A673 (cell line): Measurements from ENCODE around the gene C1orf210. TPM values are rescaled to one million over a fixed set of nuclear protein-coding genes. Genes with fewer than 3 reads are reported as not detected.

Experiments
- BruUV-seq: library from RNA; stranded (reverse); fragments of 400-500 nt; replicated peaks from 2 replicates; lab custom pipeline; 2021; lab: Mats Ljungman, UMichigan
- CTCF ChIA-PET: fragments of 300-600 bp; sonication (Branson Sonifier 250); formaldehyde crosslinking; loops from one replicate; lab custom pipeline; 2022; ENCODE audit warnings: antibody characterized with exemption; lab: Charles Lee
- POLR2A ChIA-PET: fragments of 300-600 bp; sonication (Branson Sonifier 250); formaldehyde crosslinking; loops from one replicate; lab custom pipeline; 2022; ENCODE audit warnings: antibody characterized with exemption; ENCODE audit not compliant: low non-redundant PET; lab: Charles Lee
- DNase-seq: peaks from one replicate; pipeline ENCODE4 v3.0.0-alpha.2; 2015; ENCODE audit warnings: low spot score
- H3K27ac ChIP-seq: fragments of 200-600 bp; sonication (generic); 2 replicates; pipeline ENCODE4 v1.5.1; 2016; ENCODE audit warnings: mixed run types, low read depth, mild to moderate bottlenecking, mixed read lengths, antibody characterized with exemption, low read length; ENCODE audit not compliant: poor library complexity, severe bottlenecking
- H3K27me3 ChIP-seq: fragments of 200-600 bp; sonication (generic); replicated peaks from 2 replicates; pipeline ENCODE4 v1.6.1; 2017; ENCODE audit warnings: mixed run types, low read depth, mild to moderate bottlenecking, mixed read lengths, antibody characterized with exemption, low read length; ENCODE audit not compliant: insufficient read depth, poor library complexity
- H3K36me3 ChIP-seq: fragments of 200-600 bp; sonication (generic); 2 replicates; pipeline ENCODE4 v1.6.1; 2016; ENCODE audit warnings: mixed run types, mild to moderate bottlenecking, mixed read lengths, antibody characterized with exemption, low read length; ENCODE audit not compliant: insufficient read depth, poor library complexity, severe bottlenecking
- H3K4me1 ChIP-seq: fragments of 200-600 bp; sonication (generic); 2 replicates; pipeline ENCODE4 v1.6.1; 2017; ENCODE audit warnings: mixed run types, mild to moderate bottlenecking, mixed read lengths, antibody characterized with exemption, low read length; ENCODE audit not compliant: insufficient read depth, poor library complexity, severe bottlenecking
- H3K4me3 ChIP-seq: fragments of 200-600 bp; sonication (generic); 2 replicates; pipeline ENCODE4 v1.5.1; 2016; ENCODE audit warnings: low read depth, mixed run types, mild to moderate bottlenecking, mixed read lengths, low read length; ENCODE audit not compliant: poor library complexity, severe bottlenecking
- H3K9me3 ChIP-seq: fragments of 200-600 bp; sonication (generic); 2 replicates; pipeline ENCODE4 v1.6.1; 2016; ENCODE audit warnings: mixed run types, low read depth, mild to moderate bottlenecking, mixed read lengths, antibody characterized with exemption, low read length; ENCODE audit not compliant: poor library complexity, severe bottlenecking
- CTCF ChIP-seq: fragments of 300-800, 200-600 bp; sonication (generic); conservative IDR thresholded peaks from 2 replicates; pipeline ENCODE4 v1.5.1; 2017; ENCODE audit warnings: low read depth, mild to moderate bottlenecking, antibody characterized with exemption, low read length, moderate library complexity, mixed read lengths
- EZH2 ChIP-seq: fragments of 200-600 bp; sonication (generic); IDR thresholded peaks from 2 replicates; pipeline ENCODE4 v1.6.1; 2017; ENCODE audit warnings: borderline replicate concordance, low read depth, mild to moderate bottlenecking, mixed read lengths, antibody characterized with exemption, low read length; ENCODE audit not compliant: poor library complexity, severe bottlenecking
- intact Hi-C: fragments of 100-400 bp; cut with micrococcal nuclease; formaldehyde crosslinking; loops from one replicate; pipeline ENCODE4 v1.10.0; 2022; ENCODE audit not compliant: unreplicated experiment
- total RNA-seq: library from RNA; stranded (reverse); gene quantifications from 2 replicates; pipeline ENCODE4 v1.2.3, GENCODE V29; 2021

C1orf210 gene
- total RNA-seq, 1 experiment from 2014 or later, result not detected

GRCh38 chr1:43237121-43237520, 48.3 kb downstream of the C1orf210 start:
- ChIA-PET POLR2A (no interaction called here), CTCF (interaction anchor here (0.9 to 1.4 kb wide), 2 partner anchors 121 to 177 kb away, joined by 3 to 5 read pairs; no protein-coding TSS in a partner anchor)
- no peaks in the 10 kb centered on the region for H3K4me1 ChIP-seq
- no peak for DNase-seq
- H3K27ac ChIP-seq, result no peak overlapping the region
- H3K27me3 ChIP-seq, result no peaks in the 10 kb centered on the region
- H3K4me3 ChIP-seq, result no peak overlapping the region
- no peaks in the 10 kb centered on the region for H3K9me3 ChIP-seq
- intact Hi-C loops, result no loop called here
- no peaks in the 10 kb centered on the region for H3K36me3 ChIP-seq
- TF ChIP-seq EZH2, result no peak
- no TSS peak for BruUV-seq

DNA sequence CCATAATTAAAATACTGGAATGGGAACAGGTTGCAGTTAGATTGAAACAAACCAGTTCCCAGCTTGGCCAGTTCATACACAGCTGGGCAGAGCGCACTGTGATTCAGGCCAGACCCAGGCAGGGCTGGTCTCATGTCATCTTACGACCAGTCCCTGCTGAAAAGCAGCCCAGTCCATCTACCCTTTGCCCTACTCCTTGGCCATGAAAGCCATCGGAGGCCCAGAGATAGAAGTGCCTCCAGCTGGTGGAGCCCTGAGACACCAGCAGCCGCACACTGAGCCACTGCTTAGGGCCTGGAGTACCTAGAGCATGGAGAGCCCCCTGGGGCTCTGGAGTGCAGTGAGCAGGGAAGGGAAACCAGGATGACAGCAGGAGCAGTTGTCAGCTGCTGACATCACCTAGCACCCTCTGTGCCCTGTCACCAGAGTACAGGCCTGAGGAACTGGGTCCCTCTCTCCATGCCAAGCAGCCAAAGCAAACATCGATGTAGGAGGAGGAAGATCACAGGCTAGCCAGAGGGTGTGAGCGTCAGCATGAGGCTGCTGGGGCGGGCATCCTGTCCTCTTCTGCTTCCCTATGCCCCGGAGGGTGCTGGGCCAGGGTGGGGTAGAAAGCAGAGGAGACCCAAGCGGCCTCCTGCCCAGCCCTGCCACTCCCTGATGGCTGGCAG, 49.8 kb downstream of the C1orf210 start:
- no peak overlapping the region for H3K27ac ChIP-seq
- intact Hi-C loops, result no loop called here
- H3K36me3 ChIP-seq, result no peaks in the 10 kb centered on the region
- no TSS peak for BruUV-seq
- no peaks in the 10 kb centered on the region for H3K9me3 ChIP-seq
- H3K4me1 ChIP-seq, result no peaks in the 10 kb centered on the region
- POLR2A ChIA-PET, result no interaction called here
- H3K27me3 ChIP-seq, result no peaks in the 10 kb centered on the region
- no peak overlapping the region for H3K4me3 ChIP-seq
- DNase-seq, result no peak
- CTCF ChIA-PET, result no interaction called here
- TF ChIP-seq CTCF (no peak), EZH2 (no peak)

DNA sequence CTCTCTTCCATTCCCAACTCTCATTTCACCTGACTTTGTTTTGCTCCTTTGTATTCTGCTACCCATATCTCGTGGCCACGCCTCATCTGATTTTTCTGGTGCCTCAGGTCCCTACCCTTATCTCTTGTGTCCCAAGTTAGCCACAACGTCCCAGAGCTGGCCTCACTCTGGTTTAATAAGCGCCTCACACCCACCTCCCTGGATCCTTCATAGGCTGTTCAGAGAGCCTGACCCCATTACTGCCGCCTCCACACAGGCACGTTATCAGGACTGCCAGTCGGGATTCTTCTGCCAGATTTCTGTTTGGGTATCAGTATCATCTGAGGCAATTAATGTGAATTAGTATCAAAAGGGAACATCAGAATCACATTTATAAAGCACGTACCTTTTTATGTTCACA, 50.3 kb downstream of the C1orf210 start:
- no peak overlapping the region for H3K27ac ChIP-seq
- TF ChIP-seq EZH2 (no peak), CTCF (no peak)
- H3K4me1 ChIP-seq, result no peaks in the 10 kb centered on the region
- CTCF ChIA-PET, result no interaction called here
- H3K36me3 ChIP-seq, result no peaks in the 10 kb centered on the region
- H3K27me3 ChIP-seq, result no peaks in the 10 kb centered on the region
- H3K9me3 ChIP-seq, result no peaks in the 10 kb centered on the region
- no peak for DNase-seq
- intact Hi-C loops, result no loop called here
- BruUV-seq, result no TSS peak
- H3K4me3 ChIP-seq, result no peak overlapping the region
- POLR2A ChIA-PET, result no interaction called here

- intact Hi-C loops, result no loop called here
- no peak for DNase-seq
- no peaks in the 10 kb centered on the region for H3K36me3 ChIP-seq
- POLR2A ChIA-PET, result no interaction called here
- TF ChIP-seq EZH2 (no peak), CTCF (no peak)
- no peaks in the 10 kb centered on the region for H3K9me3 ChIP-seq
- no peaks in the 10 kb centered on the region for H3K27me3 ChIP-seq
- H3K4me3 ChIP-seq, result no peak overlapping the region
- H3K27ac ChIP-seq, result no peak overlapping the region
- BruUV-seq, result no TSS peak
- H3K4me1 ChIP-seq, result no peaks in the 10 kb centered on the region
- CTCF ChIA-PET, result no interaction called here
These were observed 51.1 kb downstream of the C1orf210 start for GRCh38 chr1:43234267-43234666.
